Activated CD4-positive, alpha-beta T cell treated with anti-CD3 and anti-CD28 coated beads, Interleukin-2, amount 50 U/mL, for 24 hours (primary cell): ENCODE results near the gene IP6K2.
"Not testable (repeated sequence)": the region's sequence is repeated elsewhere in the genome, so short reads cannot be mapped to it uniquely, and the experiment has no call there.

Source experiments
- DNase-seq, 2 donors: peaks; one replicate each; pipeline ENCODE4 v3.0.0-alpha.2; 2020; ENCODE audit warnings: low read depth in 1 of 2, low spot score in 1 of 2

The IP6K2 gene

DNA sequence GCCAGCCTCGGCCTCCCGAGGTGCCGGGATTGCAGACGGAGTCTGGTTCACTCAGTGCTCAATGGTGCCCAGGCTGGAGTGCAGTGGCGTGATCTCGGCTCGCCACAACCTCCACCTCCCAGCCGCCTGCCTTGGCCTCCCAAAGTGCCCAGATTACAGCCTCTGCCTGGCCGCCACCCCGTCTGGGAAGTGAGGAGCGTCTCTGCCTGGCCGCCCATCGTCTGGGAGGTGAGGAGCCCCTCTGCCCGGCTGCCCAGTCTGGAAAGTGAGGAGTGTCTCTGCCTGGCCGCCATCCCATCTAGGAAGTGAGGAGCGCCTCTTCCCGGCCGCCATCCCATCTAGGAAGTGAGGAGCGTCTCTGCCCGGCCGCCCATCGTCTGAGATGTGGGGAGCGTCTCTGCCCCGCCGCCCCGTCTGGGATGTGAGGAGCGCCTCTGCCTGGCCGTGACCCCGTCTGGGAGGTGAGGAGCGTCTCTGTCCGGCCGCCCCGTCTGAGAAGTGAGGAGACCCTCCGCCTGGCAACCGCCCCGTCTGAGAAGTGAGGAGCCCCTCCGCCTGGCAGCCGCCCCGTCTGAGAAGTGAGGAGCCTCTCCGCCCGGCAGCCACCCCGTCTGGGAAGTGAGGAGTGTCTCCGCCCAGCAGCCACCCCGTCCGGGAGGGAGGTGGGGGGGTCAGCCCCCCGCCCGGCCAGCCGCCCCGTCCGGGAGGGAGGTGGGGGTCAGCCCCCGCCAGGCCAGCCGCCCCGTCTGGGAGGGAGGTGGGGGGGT, 16.9 kb upstream of the IP6K2 start:
- DNase-seq = not testable (repeated sequence)

DNA sequence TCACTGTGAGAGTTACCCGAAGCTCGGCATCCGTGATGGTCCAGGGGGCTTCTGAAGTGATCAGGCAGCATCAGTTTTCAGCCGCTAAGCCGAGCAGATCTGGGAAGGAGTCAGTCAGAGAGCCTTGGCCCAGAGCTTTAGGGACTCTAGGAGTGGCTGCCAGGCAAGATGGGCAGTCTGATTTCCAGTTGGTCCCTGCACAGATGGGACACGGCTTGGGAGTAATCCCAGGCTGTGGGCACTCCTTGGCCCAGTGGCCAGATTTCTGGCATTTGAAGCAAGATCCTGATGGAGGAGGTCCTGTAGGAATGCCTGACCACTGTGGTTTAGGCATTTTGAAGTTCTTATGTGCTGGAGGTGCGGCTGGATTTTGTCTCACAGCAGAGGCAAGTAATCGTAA, 10.5 kb upstream of the IP6K2 start:
- DNase-seq = no peak

DNA sequence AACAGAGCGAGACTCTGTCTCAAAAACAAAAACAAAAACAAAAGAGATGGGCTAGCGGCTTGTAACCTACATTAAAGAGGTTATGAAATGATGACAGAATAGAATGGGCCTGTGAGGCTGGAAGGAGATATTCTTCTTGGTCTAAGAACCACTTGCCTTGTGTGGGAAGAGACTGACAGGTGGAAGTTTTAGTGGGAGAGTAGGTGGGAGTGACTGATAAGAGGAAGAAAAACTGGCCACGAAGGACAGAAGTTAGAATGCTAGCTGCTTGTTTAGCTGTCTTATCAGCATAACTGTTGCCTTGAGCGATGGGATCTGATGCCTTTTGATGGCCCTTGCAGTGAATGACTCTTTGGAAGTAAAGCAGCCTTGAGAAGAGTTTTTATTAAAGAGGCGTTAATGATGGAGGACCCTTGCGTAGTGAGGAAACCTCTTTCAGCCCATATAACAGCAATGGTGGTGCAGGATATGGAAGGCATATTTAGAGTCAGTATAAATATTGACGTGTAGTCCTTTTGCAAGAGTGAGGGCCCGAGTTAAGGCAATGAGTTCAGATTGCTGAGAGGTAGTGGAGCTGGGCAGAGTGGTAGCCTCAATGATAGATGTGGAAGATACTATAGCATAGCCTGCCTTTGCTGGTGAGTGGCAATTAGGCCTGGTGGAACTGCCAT, 8.3 kb upstream of the IP6K2 start:
- not testable (repeated sequence) for DNase-seq

DNA sequence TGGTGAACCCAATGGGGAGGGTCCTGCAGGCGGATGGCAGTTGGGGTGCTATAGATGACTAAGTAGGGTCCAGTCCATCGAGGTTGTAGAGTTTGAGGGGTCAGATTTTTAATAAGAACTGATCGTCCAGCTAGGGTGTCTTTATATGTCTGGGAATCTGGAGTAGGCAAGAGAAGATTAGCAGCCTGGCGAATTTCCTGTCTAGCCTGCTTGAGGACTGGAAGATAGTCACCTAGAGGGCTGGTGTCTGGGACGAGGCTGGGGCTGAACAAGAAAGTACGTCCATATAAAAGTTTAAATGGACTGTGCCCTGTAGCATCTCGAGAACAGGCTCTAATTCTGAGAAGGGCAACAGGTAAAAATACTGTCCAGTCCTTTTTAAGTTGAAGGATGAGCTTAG, 6.7 kb upstream of the IP6K2 start:
- no peak for DNase-seq

DNA sequence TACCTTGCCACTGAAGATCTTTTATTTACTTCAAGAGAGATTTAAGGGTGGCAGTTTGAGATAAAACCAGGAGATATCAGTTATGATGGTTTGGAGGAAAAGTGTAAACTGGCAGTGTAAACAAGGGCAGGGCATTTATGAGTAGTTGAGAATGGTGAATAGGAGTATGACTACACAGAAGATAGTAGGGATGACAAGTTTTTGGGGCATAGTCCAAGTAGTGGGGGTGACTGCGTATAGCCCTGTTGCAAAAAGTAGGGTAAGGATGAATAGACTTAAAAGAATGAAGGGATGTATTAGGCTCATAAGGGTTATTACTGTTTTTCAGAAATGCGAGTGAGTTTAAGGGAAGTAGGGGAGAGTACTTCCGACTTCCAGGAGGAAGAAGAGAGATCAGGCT, 6.3 kb upstream of the IP6K2 start:
- not testable (repeated sequence) for DNase-seq

DNA sequence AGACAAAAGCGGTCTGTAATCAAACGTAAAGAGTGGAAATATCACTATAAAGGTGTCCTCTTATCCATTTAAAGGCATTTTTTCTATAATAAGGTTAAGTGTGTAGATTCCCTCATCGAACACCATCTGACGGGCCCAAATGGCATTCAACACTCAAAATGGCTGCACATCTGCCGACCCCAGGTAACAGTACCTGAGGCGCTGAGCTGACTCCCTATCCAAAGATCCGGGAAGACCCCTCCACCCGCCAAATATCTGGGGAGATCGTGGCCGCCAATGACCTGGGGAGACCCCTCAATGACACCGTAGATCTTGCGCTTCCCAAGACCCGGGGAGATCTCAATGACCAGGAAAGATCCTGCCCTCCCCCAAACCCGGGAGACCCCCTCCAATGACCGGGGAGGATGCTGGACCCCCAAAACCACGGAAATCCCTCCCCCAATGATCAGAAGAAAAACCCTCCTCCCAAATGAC, 476 bp downstream of the IP6K2 start:
- peak in 1 of 2 donors; percentile 6 for DNase-seq

DNA sequence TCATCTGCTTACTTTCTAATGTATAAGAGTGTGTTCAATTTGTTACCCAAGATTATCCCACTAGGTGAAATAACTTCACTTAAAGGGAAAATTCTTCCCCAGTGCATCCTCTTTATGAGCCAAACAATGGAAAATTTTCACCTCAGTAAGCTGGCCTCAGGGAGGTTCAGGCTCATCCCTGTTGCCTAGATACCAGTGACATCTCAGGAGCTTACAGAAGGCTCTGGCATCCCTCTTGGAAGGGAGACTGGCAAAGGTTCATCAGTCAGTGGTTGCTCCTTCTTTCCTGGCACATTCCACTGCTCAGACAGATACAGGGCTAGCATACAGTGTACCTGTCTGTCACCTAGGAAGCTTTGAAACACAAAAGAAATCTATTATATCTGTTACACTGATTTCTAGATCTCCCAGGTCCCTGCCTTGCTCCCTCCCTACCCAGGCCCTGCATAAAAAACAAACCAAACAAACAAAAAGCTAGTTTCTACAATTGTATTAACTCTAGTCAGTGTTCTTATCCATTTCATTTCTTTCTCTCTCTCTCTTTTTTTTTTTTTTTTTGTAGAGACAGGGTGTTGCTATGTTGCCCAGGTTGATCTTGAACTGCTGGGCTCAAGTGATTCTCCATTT, 1.7 kb downstream of the IP6K2 start:
- DNase-seq = no peak

DNA sequence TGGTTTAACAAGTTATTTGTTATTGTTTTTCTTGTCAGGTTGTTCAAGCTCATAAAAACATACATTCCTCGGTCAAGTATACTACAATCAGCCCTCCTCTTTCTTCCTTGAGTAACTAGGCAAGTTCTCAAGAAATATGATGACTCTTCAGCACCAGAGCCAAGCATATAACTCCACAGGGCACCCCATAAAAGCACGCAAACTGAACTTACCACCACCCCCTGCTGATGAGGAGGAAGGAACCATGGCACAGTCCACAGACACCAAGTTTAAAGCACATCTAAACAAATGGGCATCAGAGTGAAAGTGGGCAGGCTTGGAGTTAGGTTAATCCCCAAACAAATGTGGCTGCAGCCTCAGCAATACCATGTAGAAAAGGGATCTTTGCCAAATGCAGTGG, 5.3 kb downstream of the IP6K2 start:
- DNase-seq = no peak

DNA sequence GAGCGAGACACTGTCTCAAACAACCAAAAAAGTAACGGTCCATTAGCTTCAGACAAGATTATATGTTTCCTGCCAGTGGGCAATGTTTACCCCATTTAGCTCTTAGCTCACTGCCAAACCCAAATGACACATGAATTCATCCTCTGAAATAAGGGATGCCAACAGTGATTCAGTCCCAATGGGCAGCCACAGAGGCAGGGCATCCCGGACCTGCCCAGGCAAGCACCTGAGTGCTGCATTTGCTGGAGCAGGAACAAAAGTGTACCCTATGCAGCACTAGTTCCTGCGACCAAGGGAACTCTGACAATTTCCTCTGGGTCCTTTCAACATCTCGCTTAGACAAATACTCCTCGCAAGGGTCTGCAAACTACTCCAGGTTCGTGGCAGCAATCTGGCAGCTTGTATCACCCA, 8.0 kb downstream of the IP6K2 start:
- DNase-seq = no peak

DNA sequence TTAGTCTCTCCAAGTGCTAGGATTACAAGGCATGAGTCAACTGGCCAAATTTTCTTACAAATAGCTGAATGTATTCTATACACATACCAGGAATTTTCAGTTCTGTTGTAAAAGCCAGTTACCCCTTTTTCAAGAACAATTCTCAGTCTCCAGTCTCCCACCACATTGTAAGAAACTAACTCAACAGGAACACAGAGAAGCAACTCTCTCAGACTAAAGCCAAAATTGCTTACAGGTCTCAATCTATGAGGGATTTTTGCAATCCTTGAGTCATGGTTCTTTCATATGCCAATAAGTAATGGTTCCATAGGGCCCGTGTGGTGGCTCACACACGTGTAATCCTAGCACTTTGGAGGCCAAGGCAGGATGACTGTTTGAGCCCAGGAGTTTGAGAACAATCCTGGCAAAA, 8.5 kb downstream of the IP6K2 start:
- no peak for DNase-seq

DNA sequence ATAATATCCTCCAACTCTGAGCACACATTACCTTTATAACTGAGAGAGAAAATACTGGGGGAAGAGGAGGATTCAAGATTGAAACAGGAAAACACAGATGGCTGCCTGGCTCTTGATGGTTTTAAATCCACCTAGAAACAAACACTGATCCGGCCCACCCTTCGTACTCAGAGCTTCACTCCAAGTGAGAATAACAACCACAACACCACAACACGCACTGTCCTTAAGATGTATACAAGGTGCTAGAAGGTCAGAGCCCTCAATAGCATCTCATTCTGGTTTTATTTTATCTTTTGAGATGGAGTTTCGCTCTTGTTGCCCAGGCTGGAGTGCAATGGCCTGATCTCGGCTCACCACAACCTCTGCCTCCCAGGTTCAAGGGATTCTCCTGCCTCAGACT, 9.9 kb downstream of the IP6K2 start:
- DNase-seq = no peak

DNA sequence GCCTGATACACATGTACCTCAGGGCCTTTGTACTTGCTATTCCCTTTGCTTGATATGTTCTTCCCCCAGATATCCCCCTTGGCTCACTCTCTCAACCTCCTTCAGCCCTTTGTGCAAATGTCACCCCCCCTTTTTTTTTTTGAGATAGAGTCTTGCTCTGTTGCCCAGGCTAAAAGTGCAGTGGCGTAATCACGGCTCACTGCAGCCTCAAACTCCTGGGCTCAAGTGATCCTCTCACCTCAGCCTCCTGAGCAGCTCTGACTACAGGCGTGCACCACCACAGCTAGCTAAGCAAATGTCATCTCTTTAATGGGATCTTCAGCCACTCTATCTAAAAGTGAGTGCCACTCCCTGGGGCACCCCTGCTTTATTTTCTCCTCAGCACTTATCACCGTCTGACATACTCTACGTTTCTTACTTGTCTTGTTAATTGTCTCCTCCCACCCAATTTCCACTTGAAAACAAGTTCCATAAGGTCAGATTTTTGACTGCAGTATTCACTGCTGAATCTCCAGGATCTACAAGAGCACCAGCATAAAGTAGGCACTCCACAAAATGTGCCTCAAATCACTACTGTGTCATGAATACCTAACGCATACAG, 14.6 kb downstream of the IP6K2 start:
- no peak for DNase-seq

DNA sequence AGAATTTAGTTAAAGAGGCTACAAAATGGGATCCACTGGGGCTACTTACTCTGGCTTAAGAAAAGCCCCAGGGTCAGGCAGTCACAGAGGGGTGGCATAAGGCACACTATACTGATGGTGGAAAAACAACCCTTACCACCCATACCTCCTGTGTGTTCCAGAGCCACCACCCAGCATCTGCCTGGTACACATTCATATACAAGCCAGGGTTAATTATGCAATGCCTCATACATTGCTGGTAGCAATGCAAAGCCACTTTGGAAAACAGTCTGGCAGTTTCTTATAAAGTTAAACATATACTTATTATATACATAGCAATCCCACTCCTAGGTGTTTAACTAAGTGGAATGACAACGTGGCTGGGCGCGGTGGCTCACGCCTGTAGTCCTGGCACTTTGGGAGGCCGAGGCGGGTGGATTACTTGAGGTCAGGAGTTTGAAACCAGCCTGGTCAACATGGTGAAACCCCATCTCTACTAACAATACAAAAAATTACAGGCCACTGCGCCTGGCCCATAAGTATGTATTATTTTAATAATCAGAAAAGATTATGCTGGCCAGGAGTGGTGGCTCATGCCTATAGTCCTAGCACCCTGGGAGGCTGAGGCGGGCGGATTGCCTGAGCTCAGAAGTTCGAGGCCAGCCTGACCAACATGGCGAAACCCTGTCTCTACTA, 16.2 kb downstream of the IP6K2 start:
- DNase-seq = no peak

DNA sequence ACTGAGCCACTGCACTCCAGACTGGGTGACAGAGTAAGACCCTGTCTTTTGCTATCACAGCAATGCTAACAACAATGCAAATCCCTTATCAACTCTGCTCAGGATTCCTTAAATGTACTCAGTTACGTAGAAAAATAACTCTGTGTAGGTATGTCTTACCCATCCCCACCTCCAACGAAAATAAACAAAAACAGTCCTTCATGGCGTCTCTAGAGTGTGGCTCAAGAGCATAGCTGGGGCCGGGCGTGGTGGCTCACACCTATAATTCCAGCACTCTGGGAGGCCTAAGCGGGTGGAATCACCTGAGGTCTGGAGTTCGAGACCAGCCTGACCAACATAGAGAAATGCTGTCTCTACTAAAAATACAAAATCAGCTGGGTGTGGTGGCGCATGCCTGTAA, 18.1 kb downstream of the IP6K2 start:
- no peak for DNase-seq

DNA sequence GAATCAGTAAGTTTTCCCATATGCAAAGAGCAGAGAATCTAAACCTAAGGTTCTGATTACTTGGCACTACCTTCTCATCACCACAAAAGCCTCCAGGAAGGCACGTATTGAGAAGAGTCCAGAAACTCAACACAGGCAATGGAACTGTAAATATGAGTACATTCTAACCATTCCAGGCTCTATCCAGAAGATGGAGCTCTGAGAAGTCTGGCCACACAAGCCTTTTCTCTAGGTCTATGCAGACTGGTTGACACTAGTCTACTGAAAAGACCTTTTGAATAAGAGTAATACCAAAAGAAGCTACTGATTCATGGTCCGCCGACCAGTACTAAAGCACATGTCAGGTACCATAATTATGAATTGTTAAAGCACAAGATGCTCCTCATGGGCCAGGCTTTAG, 19.1 kb downstream of the IP6K2 start:
- DNase-seq = no peak

DNA sequence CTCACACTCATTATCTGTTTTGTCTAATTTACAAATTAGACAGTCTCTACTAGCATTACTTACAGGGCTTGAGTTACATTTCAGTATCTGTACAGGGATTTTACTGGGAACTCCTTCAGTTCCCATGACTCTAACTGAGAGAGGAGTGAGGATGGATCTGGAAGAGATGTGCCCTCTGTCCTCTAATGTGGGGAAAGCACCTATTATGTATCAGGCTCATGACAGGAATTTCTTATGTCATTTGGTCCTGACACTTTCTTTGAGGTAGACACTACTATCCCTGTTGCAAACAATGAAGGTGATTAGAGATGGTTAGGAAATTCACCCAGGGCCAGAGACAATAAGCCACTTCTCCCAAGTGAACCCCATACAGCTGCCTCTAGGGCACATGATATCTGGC, 20.4 kb downstream of the IP6K2 start:
- no peak for DNase-seq

DNA sequence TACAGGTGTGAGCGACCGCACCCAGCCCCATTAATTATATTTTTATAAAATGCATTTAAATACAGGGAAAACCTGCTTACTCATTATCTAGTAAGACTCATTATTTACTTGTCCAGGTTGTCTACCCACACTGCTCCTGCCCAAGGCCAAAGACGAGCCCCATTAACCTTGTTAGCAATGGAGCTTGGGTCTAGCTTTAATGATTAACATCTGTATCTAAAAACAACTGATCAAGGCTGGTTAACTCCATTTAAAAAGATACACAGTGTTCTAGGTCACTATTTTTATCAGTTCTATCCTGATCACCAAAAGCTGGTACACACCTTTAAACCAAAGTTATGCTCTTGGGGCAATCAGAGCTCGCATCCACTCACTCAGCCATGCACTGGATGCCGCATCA, 20.9 kb downstream of the IP6K2 start:
- DNase-seq = no peak

DNA sequence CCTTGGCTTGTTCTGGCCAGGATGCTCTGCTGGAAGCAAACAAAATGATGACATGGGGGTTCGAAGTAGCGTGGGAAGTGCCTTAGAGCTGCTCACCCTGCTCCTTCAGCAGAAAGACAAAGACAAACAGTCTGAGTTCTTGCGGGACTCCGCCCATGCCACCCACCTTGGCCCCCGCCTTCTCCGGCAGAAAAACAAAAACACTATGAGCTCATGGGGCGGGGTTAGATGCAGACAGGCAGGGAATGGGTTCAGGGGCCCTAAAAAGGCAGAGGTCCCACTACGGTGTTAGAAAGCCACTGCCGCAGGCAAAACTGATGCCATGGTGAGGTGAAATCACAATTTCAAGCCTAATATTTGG, 21.6 kb downstream of the IP6K2 start:
- DNase-seq = no peak

DNA sequence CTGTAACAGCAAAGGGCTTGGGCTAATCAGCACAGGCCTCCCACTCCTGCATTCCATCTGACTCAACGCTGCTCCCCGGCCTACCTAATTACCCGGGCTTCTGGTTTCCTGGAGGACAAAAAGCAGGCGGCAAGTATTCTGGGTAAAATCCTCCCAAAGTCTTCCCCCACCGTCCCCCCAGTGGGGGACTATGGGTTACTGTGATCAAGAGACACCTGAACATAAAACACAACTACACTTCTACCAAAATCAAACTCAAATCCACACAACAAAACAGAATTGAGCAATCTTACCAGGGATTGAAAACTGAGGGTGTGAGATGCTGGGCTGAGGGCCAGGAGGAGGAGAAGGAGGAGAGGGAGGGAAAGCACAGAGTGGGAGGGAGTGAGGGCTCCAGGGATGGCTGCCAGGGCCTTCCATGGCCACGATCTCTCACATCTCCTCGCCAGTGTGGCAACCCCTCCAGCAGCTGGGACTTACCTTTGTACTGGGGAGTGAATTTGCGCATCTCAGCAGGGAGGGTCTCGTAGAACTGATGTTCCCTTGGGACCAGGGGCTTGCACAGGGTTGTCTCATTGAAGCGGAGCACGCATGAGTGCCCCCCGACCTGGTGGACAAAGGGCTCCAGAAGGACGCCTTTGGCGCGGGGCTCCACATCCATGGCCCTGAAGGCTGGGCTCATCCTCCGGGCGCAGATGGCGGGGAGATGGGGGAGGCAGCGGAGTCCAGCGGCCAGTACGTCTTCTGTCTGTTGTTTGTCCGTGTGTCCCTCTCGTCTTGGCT, 22.2 kb downstream of the IP6K2 start:
- no peak for DNase-seq

DNA sequence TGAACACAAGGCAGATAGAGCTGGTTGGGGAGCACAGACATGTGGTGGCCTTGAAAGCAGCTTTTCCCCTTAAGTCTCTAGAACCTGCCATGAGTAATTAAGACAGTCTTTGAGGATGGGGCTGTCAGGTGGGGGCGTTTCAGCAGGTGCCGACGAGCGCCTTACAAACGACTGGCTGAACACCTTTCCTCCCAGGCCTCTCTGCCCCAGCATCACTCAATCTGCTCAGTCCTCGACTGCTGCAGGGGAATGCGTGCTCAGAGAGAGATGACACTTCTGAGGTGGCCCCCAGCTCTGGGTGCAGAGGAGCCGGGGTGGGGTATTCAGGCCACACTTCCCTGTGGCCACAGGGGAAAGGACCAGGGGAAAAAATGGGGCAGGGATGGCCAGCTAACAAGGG, 23.2 kb downstream of the IP6K2 start:
- no peak for DNase-seq

DNA sequence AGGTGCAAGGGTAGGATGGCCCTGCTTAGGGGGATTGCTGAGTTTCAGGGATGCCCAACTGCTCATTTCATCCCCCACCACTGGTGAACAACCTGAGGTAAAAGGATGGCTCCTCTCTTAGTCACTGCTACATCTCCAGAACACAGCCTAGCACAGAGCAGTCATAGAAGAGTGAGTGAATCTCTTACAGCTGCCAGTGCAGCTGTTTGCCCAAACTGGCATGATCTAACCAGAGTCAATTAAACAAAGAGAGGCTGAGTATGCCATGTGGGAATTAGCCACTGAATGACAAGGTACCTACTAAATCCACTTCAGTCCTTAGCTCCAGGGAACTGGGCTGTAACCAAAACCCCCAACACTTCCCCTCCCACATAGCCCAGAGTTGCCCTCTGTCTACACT, 24.5 kb downstream of the IP6K2 start:
- no peak for DNase-seq
